HEK293T (cell line): ENCODE results near the gene KCNN2.
"Not testable (repeated sequence)": the region's sequence is repeated elsewhere in the genome, so short reads cannot be mapped to it uniquely, and the experiment has no call there.

Experiments
- CTCF ChIA-PET: fragments of 350-600 bp; formaldehyde crosslinking; extraction: SDS; loops from one replicate; lab custom pipeline; 2021; ENCODE audit warnings: antibody characterized with exemption, inconsistent platforms; lab: Yijun Ruan, JAX
- POLR2A ChIA-PET: fragments of 350-600 bp; formaldehyde crosslinking; extraction: SDS; loops from one replicate; lab custom pipeline; 2020; ENCODE audit warnings: antibody characterized with exemption, inconsistent platforms; lab: Yijun Ruan, JAX
- DNase-seq: peaks from one replicate; pipeline ENCODE4 v3.0.0; 2012; ENCODE audit warnings: mixed read lengths; ENCODE audit errors: extremely low spot score
- ARNT ChIP-seq: fragments of 450-650 bp; IDR thresholded peaks from 2 replicates; pipeline ENCODE4 v1.6.1; 2017; ENCODE audit warnings: mild to moderate bottlenecking
- BHLHE40 ChIP-seq: fragments of 450-650 bp; IDR thresholded peaks from 2 replicates; pipeline ENCODE4 v1.6.1; 2016; ENCODE audit warnings: mild to moderate bottlenecking, moderate library complexity, borderline replicate concordance
- CTBP1 ChIP-seq: fragments of 450-650 bp; IDR thresholded peaks from 2 replicates; pipeline ENCODE4 v1.6.1; 2016; ENCODE audit warnings: borderline replicate concordance
- ELF4 ChIP-seq: fragments of 450-650 bp; IDR thresholded peaks from 2 replicates; pipeline ENCODE4 v1.6.1; 2017; ENCODE audit warnings: antibody characterized with exemption
- FOXA1 ChIP-seq: fragments of 450-650 bp; IDR thresholded peaks from 2 replicates; pipeline ENCODE4 v1.6.1; 2016; ENCODE audit warnings: mild to moderate bottlenecking
- FOXK2 ChIP-seq: fragments of 450-650 bp; IDR thresholded peaks from 2 replicates; pipeline ENCODE4 v1.6.1; 2016; ENCODE audit warnings: mild to moderate bottlenecking
- FOXM1 ChIP-seq: fragments of 450-650 bp; IDR thresholded peaks from 2 replicates; pipeline ENCODE4 v1.6.1; 2017; ENCODE audit warnings: mild to moderate bottlenecking, borderline replicate concordance
- HDGF ChIP-seq: fragments of 450-650 bp; IDR thresholded peaks from 2 replicates; pipeline ENCODE4 v1.6.1; 2017; ENCODE audit warnings: antibody characterized with exemption, borderline replicate concordance
- L3MBTL2 ChIP-seq: fragments of 450-650 bp; conservative IDR thresholded peaks from 2 replicates; pipeline ENCODE4 v1.6.1; 2016; ENCODE audit warnings: mild to moderate bottlenecking
- LEF1 ChIP-seq: fragments of 450-650 bp; IDR thresholded peaks from 2 replicates; pipeline ENCODE4 v1.6.1; 2017; ENCODE audit warnings: mild to moderate bottlenecking, borderline replicate concordance
- NFRKB ChIP-seq: fragments of 450-650 bp; IDR thresholded peaks from 2 replicates; pipeline ENCODE4 v1.6.1; 2016; ENCODE audit warnings: mild to moderate bottlenecking, moderate library complexity
- SP1 ChIP-seq: fragments of 450-650 bp; IDR thresholded peaks from 2 replicates; pipeline ENCODE4 v1.6.1; 2017
- SUZ12 ChIP-seq: fragments of 450-650 bp; IDR thresholded peaks from 2 replicates; pipeline ENCODE4 v1.6.1; 2016; ENCODE audit warnings: mild to moderate bottlenecking
- TARDBP ChIP-seq: fragments of 450-650 bp; IDR thresholded peaks from 2 replicates; pipeline ENCODE4 v1.6.1; 2016
- ZNF384 ChIP-seq: fragments of 450-650 bp; IDR thresholded peaks from 2 replicates; pipeline ENCODE4 v1.6.1; 2016
- TF ChIP-seq, protein P1 (sequence below): fragments of 450-650 bp; IDR thresholded peaks from 2 replicates; pipeline ENCODE4 v1.6.1; 2016

Gene KCNN2

DNA sequence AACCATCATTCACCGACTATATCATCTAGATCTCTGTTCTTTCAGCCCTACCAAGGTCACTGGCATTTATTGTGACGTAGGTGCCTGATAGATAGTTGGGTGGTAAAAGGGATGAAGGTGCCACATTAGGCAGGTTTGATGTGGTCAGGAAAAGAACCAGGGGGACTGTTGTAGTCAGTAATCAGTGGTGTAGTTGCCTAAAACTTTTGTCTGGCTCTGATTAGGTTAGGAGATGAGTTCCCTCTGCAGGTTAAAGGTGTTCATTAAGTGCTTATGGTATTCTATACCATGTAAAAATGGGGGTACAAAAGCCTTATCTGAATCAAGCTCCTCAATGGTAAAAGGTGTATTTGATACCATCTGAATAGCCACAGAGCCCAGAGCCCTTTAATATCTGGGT, 55.6 kb downstream of the KCNN2 start:
- POLR2A ChIA-PET: no interaction called here
- no peak for TF ChIP-seq ZNF384
- no peak for TF ChIP-seq FOXA1
- no peak for TF ChIP-seq L3MBTL2
- TF ChIP-seq LEF1: no peak
- no peak for TF ChIP-seq FOXK2
- no peak for TF ChIP-seq NFRKB
- TF ChIP-seq ARNT: no peak
- no peak for TF ChIP-seq ELF4
- TF ChIP-seq CTBP1: no peak
- no peak for TF ChIP-seq SUZ12
- TF ChIP-seq BHLHE40: no peak
- no peak for TF ChIP-seq HDGF
- no peak for TF ChIP-seq SP1
- TF ChIP-seq, protein P1, sequence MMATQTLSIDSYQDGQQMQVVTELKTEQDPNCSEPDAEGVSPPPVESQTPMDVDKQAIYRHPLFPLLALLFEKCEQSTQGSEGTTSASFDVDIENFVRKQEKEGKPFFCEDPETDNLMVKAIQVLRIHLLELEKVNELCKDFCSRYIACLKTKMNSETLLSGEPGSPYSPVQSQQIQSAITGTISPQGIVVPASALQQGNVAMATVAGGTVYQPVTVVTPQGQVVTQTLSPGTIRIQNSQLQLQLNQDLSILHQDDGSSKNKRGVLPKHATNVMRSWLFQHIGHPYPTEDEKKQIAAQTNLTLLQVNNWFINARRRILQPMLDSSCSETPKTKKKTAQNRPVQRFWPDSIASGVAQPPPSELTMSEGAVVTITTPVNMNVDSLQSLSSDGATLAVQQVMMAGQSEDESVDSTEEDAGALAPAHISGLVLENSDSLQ: no peak
- no peak for TF ChIP-seq TARDBP
- no peak for TF ChIP-seq FOXM1
- no peak for DNase-seq
- CTCF ChIA-PET: no interaction called here

DNA sequence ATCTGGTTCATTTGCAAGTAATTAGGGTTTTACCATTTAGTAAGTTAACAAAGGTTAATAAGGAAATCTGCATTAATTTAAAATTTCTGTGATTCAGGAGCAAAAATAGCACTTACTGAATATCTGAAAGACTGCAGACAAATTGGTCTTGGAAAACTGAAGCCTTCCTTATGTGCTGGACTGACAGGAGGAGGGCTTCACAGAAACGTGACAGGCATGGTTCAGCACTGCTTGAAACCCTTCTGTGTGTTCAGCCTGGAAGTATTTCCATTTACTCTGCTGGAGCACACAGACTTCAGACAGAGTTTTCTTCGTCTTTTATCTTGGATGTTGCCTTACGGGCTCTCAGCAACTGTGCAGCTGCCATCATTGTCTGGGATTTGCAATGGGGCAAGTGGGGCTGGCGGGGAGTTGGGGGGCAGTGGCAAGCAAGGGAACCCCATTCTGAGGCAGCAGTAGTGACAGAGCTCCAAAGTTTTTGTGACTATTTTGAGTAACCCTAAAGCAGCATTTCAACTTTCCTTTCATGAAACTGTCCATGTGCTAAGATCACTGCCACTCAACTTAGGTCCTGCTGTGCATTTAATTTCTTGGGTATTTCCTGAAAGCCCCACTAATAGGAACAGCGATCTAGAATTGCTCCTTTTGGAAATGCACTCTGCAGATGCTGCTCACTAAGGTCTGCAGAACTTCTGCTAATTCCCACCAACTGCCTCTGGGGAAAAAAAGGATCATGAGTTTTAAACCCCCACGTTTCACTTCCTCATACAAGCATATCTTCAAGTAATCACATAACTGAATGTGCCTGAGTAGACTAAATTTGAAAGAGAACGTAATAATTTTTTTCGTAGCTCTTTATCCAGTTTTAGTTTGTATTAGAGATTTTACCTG, 56.6 kb downstream of the KCNN2 start:
- TF ChIP-seq L3MBTL2: no peak
- no peak for TF ChIP-seq FOXM1
- no peak for TF ChIP-seq ARNT
- TF ChIP-seq CTBP1: no peak
- TF ChIP-seq BHLHE40: no peak
- TF ChIP-seq, protein P1: no peak
- TF ChIP-seq NFRKB: no peak
- TF ChIP-seq ZNF384: no peak
- no peak for TF ChIP-seq HDGF
- TF ChIP-seq FOXA1: no peak
- TF ChIP-seq TARDBP: no peak
- TF ChIP-seq LEF1: no peak
- no peak for TF ChIP-seq SUZ12
- TF ChIP-seq ELF4: no peak
- TF ChIP-seq SP1: no peak
- no peak for DNase-seq
- POLR2A ChIA-PET: no interaction called here
- CTCF ChIA-PET: no interaction called here

DNA sequence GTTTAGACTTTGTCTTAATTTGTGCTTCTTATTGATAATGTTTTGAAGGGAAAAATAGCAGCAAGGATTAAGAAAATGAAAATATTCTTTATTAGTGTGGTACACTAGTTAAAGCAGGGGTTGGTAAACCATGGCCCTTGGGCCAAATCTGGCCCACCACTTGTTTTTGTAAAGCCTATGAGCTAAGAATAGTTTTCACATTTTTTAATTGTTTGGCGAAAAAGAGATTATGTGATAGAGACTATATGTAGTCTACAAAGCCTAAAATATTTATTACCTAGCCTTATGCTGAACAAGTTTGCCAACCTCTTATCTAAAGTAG, 57.2 kb downstream of the KCNN2 start:
- CTCF ChIA-PET: no interaction called here
- no peak for DNase-seq
- TF ChIP-seq ELF4 (no peak), ZNF384 (no peak), FOXA1 (no peak), NFRKB (no peak)
- POLR2A ChIA-PET: no interaction called here

DNA sequence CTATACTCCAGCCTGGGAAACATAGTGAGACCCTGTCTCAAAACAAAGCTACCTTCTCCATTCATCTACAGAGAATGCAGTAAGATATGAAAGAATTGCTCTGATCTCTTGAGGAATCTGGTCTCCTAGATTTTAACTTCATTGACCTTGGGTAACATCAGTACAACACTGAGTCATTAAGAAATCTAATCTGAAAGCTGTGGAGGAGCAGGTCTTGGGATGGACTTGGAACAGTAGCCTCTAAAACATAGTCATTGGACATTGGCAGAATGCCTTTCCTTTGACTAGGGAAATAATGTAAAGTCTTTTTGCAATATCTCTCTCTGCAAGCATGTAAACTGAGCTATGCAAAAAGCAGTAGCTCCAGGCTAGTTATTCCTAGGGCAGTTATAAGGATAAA, 58.1 kb downstream of the KCNN2 start:
- DNase-seq: no peak
- CTCF ChIA-PET: no interaction called here
- POLR2A ChIA-PET: no interaction called here
- no peak for TF ChIP-seq FOXA1
- no peak for TF ChIP-seq FOXK2
- TF ChIP-seq ZNF384: no peak
- no peak for TF ChIP-seq CTBP1
- no peak for TF ChIP-seq ELF4
- TF ChIP-seq BHLHE40: no peak
- no peak for TF ChIP-seq SUZ12
- no peak for TF ChIP-seq L3MBTL2
- no peak for TF ChIP-seq LEF1
- TF ChIP-seq FOXM1: no peak
- no peak for TF ChIP-seq TARDBP
- TF ChIP-seq, protein P1: no peak
- TF ChIP-seq SP1: no peak
- no peak for TF ChIP-seq NFRKB
- TF ChIP-seq ARNT: no peak
- TF ChIP-seq HDGF: no peak

DNA sequence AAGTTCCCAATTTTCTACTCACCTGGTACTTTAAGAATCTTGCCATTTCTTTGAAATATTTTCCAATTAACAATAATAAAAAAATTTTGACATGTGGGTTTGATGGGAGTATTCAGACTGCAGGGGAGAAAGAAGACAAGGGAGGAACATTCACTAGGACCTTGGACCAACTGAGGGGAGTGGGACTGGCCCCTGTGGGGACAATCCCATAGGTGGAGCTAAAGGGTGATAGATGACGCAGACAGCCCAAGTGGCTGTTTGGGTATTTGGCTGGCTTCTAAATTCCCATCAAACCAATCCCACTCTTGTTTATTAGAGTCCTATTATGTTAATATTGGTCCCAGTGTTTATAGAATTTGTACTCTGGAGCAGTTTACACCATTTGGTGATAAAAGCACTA, 65.3 kb downstream of the KCNN2 start:
- no peak for TF ChIP-seq FOXA1
- TF ChIP-seq TARDBP: no peak
- no peak for TF ChIP-seq SP1
- no peak for TF ChIP-seq SUZ12
- no peak for TF ChIP-seq CTBP1
- no peak for TF ChIP-seq LEF1
- TF ChIP-seq NFRKB: no peak
- ChIA-PET CTCF (interaction anchor here (1.3 kb wide), 1 partner anchor 20 kb away, joined by 4 read pairs; no protein-coding TSS in a partner anchor), POLR2A (no interaction called here)
- DNase-seq: no peak

DNA sequence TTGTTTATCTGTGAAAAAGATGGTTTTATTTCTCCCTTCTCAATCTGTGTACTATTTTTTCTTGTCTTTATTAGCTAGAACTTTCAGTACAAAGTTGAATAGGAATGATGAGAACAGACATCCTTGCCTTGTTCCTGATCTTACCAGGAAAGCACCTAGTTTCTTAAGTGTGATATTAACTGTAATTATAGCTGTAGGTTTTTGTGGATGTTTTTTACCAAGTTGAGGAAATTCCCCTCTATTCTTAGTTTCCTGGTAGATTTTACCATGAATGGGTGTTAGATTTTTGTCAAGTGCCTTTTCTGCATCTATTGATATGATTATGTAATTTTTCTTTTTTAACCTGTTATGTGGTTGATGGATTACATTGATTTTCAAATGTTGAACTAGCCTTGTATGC, 68.7 kb downstream of the KCNN2 start:
- CTCF ChIA-PET: no interaction called here
- no peak for DNase-seq
- TF ChIP-seq TARDBP (no peak), LEF1 (no peak)
- POLR2A ChIA-PET: no interaction called here

DNA sequence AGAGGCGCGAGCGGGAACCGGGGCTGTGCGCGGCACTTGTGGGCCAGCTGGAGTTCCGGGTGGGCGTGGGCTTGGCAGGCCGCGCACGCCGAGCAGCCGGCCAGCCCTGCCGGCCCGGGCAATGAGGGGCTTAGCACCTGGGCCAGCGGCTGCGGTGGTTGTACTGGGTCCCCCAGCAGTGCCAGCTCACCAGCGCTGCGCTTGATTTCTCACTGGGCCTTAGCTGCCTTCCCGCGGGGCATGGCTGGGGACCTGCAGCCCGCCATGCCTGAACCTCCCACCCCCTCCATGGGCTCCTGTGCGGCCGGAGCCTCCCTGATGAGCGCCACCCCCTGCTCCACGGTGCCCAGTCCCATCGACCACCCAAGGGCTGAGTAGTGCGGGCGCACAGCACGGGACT, 70.8 kb downstream of the KCNN2 start:
- DNase-seq, CTCF ChIA-PET, POLR2A ChIA-PET: not testable (repeated sequence)
